HL-60 (cell line): ENCODE measurements around the gene FGFR3.

Experiments used
- DNase-seq, 2 experiments: peaks; one replicate each; pipeline ENCODE4 v3.0.0-alpha.2; 2010 to 2020; ENCODE audit warnings: low read depth in 1 of 2, low spot score in 1 of 2
- H3K27ac ChIP-seq: fragments of 250-450 bp; sonication (Bioruptor Pico); replicated peaks from 2 replicates; pipeline ENCODE4 v1.5.1; 2020; ENCODE audit warnings: mild to moderate bottlenecking, moderate library complexity
- H3K27me3 ChIP-seq: fragments of 250-450 bp; sonication (Bioruptor Pico); 2 replicates; pipeline ENCODE4 v1.5.1; 2021; ENCODE audit warnings: mild to moderate bottlenecking, moderate library complexity; ENCODE audit not compliant: insufficient read depth, poor library complexity, severe bottlenecking
- H3K4me3 ChIP-seq: replicated peaks from 2 replicates; pipeline ENCODE4 v1.5.1; 2011; ENCODE audit warnings: mild to moderate bottlenecking, control low read depth, low read length; ENCODE audit not compliant: insufficient read depth
- GABPA ChIP-seq: IDR thresholded peaks from 2 replicates; pipeline ENCODE4 v1.6.1; 2012; ENCODE audit warnings: low read depth
- POLR2AphosphoS5 ChIP-seq: IDR thresholded peaks from 2 replicates; pipeline ENCODE4 v1.6.1; 2012; ENCODE audit warnings: low read depth
- SPI1 ChIP-seq: IDR thresholded peaks from 2 replicates; pipeline ENCODE4 v1.6.1; 2012; ENCODE audit warnings: low read depth, mild to moderate bottlenecking, borderline replicate concordance
- TF ChIP-seq, protein P1 (sequence below): IDR thresholded peaks from 2 replicates; pipeline ENCODE4 v1.6.1; 2012; ENCODE audit warnings: low read depth; ENCODE audit not compliant: insufficient replicate concordance
- TF ChIP-seq, protein P2 (sequence below): IDR thresholded peaks from one replicate; pipeline ENCODE4 v1.5.1; 2011; ENCODE audit warnings: low read length, control low read depth, inconsistent platforms; ENCODE audit not compliant: insufficient read depth

The FGFR3 gene

DNA sequence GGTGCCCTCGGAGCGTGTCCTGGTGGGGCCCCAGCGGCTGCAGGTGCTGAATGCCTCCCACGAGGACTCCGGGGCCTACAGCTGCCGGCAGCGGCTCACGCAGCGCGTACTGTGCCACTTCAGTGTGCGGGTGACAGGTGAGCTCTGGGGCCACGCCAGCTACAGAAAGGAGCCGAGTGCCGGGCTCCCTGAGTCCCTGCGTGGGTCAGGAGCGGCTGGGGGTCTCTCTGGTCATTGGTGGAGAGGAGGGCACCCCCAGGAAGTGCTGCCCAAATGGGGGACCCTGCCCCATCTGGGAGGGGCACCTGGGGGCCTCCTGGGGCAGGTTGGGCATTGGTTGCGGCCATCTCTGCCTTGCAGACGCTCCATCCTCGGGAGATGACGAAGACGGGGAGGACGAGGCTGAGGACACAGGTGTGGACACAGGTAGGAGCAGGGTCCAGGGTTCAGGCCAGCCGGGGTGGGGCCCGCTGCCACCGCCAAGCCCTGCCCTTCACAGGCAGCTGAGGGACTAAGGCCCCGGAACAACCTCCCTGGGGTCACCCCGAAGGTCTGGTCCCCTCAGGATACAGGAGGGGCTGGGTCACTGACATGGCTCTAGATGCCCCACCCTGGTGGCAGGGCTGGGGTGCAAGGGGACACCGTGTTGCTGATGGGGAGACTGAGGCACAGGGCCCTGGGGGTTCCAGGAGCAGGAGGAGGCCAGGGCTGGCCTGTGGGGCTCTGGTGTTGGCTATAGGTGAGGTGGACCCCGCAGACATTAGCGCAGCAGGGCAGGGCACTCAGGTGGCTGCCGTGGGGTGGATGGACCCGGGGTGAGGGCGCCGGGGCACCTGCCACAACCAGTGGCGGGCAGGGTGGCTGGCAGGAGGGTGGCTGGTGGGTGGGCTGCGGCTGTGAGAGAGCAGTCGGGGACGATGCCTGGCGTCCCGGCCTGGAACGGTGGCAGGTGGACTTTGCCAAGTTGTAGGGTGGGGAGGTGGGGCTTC, 6.6 kb downstream of the FGFR3 start:
- TF ChIP-seq SPI1 (no peak), POLR2AphosphoS5 (no peak), GABPA (no peak)
- TF ChIP-seq, protein P1, sequence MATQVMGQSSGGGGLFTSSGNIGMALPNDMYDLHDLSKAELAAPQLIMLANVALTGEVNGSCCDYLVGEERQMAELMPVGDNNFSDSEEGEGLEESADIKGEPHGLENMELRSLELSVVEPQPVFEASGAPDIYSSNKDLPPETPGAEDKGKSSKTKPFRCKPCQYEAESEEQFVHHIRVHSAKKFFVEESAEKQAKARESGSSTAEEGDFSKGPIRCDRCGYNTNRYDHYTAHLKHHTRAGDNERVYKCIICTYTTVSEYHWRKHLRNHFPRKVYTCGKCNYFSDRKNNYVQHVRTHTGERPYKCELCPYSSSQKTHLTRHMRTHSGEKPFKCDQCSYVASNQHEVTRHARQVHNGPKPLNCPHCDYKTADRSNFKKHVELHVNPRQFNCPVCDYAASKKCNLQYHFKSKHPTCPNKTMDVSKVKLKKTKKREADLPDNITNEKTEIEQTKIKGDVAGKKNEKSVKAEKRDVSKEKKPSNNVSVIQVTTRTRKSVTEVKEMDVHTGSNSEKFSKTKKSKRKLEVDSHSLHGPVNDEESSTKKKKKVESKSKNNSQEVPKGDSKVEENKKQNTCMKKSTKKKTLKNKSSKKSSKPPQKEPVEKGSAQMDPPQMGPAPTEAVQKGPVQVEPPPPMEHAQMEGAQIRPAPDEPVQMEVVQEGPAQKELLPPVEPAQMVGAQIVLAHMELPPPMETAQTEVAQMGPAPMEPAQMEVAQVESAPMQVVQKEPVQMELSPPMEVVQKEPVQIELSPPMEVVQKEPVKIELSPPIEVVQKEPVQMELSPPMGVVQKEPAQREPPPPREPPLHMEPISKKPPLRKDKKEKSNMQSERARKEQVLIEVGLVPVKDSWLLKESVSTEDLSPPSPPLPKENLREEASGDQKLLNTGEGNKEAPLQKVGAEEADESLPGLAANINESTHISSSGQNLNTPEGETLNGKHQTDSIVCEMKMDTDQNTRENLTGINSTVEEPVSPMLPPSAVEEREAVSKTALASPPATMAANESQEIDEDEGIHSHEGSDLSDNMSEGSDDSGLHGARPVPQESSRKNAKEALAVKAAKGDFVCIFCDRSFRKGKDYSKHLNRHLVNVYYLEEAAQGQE = no peak
- TF ChIP-seq, protein P2, sequence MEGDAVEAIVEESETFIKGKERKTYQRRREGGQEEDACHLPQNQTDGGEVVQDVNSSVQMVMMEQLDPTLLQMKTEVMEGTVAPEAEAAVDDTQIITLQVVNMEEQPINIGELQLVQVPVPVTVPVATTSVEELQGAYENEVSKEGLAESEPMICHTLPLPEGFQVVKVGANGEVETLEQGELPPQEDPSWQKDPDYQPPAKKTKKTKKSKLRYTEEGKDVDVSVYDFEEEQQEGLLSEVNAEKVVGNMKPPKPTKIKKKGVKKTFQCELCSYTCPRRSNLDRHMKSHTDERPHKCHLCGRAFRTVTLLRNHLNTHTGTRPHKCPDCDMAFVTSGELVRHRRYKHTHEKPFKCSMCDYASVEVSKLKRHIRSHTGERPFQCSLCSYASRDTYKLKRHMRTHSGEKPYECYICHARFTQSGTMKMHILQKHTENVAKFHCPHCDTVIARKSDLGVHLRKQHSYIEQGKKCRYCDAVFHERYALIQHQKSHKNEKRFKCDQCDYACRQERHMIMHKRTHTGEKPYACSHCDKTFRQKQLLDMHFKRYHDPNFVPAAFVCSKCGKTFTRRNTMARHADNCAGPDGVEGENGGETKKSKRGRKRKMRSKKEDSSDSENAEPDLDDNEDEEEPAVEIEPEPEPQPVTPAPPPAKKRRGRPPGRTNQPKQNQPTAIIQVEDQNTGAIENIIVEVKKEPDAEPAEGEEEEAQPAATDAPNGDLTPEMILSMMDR = no peak
- H3K27me3 ChIP-seq = peaks cover 26% of the 10 kb centered on the region
- H3K4me3 ChIP-seq = no peak overlapping the region
- no peak overlapping the region for H3K27ac ChIP-seq
- no peak for DNase-seq

DNA sequence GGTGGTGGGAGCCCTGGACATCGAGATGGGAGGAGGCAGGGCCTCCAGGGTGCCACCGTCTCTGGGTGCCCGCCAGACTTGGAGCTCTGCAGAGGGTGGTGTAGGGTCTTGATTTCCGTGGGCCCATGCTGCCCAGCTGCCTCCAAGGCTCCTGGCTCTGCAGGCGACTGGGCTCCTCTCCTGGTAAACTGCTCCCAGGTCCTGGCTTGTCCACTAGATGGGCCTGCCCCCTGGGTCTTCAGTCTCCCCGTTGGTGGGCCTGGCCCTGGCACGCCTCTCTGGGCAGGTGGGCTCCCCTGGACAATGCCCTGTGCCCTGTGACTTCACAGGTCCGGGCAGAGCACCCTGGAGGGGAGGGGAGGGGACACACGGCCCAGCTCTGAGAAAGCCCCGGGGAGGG, 7.7 kb downstream of the FGFR3 start:
- no peak for DNase-seq
- peaks cover 19% of the 10 kb centered on the region for H3K27me3 ChIP-seq
- H3K27ac ChIP-seq = no peak overlapping the region
- TF ChIP-seq, protein P2 = no peak
- TF ChIP-seq POLR2AphosphoS5 (no peak), GABPA (no peak), SPI1 (no peak)
- TF ChIP-seq, protein P1 = no peak
- no peak overlapping the region for H3K4me3 ChIP-seq

DNA sequence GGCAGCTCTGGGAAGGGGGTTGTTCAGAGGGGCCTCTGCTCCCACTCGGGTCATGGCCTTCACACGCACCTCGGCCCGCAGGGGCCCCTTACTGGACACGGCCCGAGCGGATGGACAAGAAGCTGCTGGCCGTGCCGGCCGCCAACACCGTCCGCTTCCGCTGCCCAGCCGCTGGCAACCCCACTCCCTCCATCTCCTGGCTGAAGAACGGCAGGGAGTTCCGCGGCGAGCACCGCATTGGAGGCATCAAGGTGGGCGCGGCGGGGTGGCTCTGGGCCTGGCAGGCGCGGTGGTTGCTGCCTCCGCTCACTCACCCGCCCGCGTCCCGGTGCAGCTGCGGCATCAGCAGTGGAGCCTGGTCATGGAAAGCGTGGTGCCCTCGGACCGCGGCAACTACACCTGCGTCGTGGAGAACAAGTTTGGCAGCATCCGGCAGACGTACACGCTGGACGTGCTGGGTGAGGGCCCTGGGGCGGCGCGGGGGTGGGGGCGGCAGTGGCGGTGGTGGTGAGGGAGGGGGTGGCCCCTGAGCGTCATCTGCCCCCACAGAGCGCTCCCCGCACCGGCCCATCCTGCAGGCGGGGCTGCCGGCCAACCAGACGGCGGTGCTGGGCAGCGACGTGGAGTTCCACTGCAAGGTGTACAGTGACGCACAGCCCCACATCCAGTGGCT, 8.3 kb downstream of the FGFR3 start:
- TF ChIP-seq, protein P2 = no peak
- TF ChIP-seq, protein P1 = no peak
- TF ChIP-seq POLR2AphosphoS5 = no peak
- no peak for TF ChIP-seq GABPA
- TF ChIP-seq SPI1 = no peak
- Histone ChIP-seq H3K27ac (no peak overlapping the region), H3K27me3 (peaks cover 13% of the 10 kb centered on the region), H3K4me3 (no peak overlapping the region)
- DNase-seq = no peak
